Mesenchymal stem cell (in vitro differentiated cells and primary cell): ENCODE data around the gene BAHCC1.

Source experiments
- DNase-seq: peaks from one replicate; pipeline ENCODE4 v3.0.0-alpha.2; 2013
- H2AFZ ChIP-seq: one replicate; pipeline ENCODE4 v1.6.1; 2013; ENCODE audit warnings: low read depth, mild to moderate bottlenecking, control low read depth, inconsistent platforms, low read length, moderate library complexity
- H2AK5ac ChIP-seq: 2 replicates; pipeline ENCODE4 v1.6.1; 2013; ENCODE audit warnings: low read length, moderate library complexity, mild to moderate bottlenecking, inconsistent platforms; ENCODE audit not compliant: severe bottlenecking
- H2BK120ac ChIP-seq: one replicate; pipeline ENCODE4 v1.6.1; 2013; ENCODE audit warnings: low read depth, mild to moderate bottlenecking, inconsistent platforms, low read length, moderate library complexity
- H2BK12ac ChIP-seq, 2 experiments: one replicate each; pipeline ENCODE4 v1.6.1; 2013; ENCODE audit warnings: inconsistent platforms in 2 of 2, low read length in 2 of 2, mild to moderate bottlenecking in 2 of 2, moderate library complexity in 2 of 2, control low read depth in 1 of 2
- H2BK15ac ChIP-seq: one replicate; pipeline ENCODE4 v1.6.1; 2013; ENCODE audit warnings: mild to moderate bottlenecking, low read depth, inconsistent platforms; ENCODE audit not compliant: poor library complexity, severe bottlenecking
- H2BK5ac ChIP-seq: 2 replicates; pipeline ENCODE4 v1.6.1; 2013; ENCODE audit warnings: low read depth, mild to moderate bottlenecking, low read length, control low read depth, inconsistent platforms; ENCODE audit not compliant: poor library complexity, severe bottlenecking
- H3K14ac ChIP-seq, 2 experiments: one replicate each; pipeline ENCODE4 v1.6.1; 2013; ENCODE audit warnings: inconsistent platforms in 2 of 2, low read length in 2 of 2, control low read depth in 1 of 2, mild to moderate bottlenecking in 1 of 2, moderate library complexity in 1 of 2
- H3K18ac ChIP-seq, 2 experiments: one replicate each; pipeline ENCODE4 v1.6.1; 2013; ENCODE audit warnings: inconsistent platforms in 2 of 2, low read length in 2 of 2, control low read depth in 1 of 2, low read depth in 1 of 2, mild to moderate bottlenecking in 1 of 2
- H3K23ac ChIP-seq, 2 experiments: one replicate each; pipeline ENCODE4 v1.6.1; 2013; ENCODE audit warnings: inconsistent platforms in 2 of 2, low read length in 2 of 2, mild to moderate bottlenecking in 2 of 2, moderate library complexity in 2 of 2, control low read depth in 1 of 2
- H3K27ac ChIP-seq: 2 replicates; pipeline ENCODE4 v1.5.1; 2013; ENCODE audit warnings: mild to moderate bottlenecking, moderate library complexity, low read length, control low read depth, inconsistent platforms; ENCODE audit not compliant: poor library complexity, severe bottlenecking
- H3K27me3 ChIP-seq, 2 experiments: 2 replicates each; pipeline versions ENCODE4 v1.6.1 to v1.7.0; 2013; ENCODE audit warnings: low read length in 2 of 2, mild to moderate bottlenecking in 2 of 2, moderate library complexity in 2 of 2, control low read depth in 1 of 2, inconsistent platforms in 1 of 2; ENCODE audit not compliant: control insufficient read depth in 1 of 2, insufficient read depth in 1 of 2
- H3K36me3 ChIP-seq, 2 experiments: 2 replicates each; pipeline versions ENCODE4 v1.6.1 to v1.7.0; 2013; ENCODE audit warnings: low read length in 2 of 2, control low read depth in 1 of 2, inconsistent platforms in 1 of 2, low read depth in 1 of 2, mild to moderate bottlenecking in 1 of 2; ENCODE audit not compliant: insufficient read depth in 2 of 2, control insufficient read depth in 1 of 2
- H3K4ac ChIP-seq, 2 experiments: one replicate each; pipeline ENCODE4 v1.6.1; 2013; ENCODE audit warnings: inconsistent platforms in 2 of 2, low read length in 2 of 2, mild to moderate bottlenecking in 2 of 2, moderate library complexity in 2 of 2, control low read depth in 1 of 2, low read depth in 1 of 2
- H3K4me1 ChIP-seq: 2 replicates; pipeline ENCODE4 v1.6.1; 2013; ENCODE audit warnings: low read depth, low read length, control low read depth; ENCODE audit not compliant: control insufficient read depth, insufficient read depth
- H3K4me2 ChIP-seq: 2 replicates; pipeline ENCODE4 v1.6.1; 2013; ENCODE audit warnings: low read length, mild to moderate bottlenecking, inconsistent platforms; ENCODE audit not compliant: poor library complexity, severe bottlenecking
- H3K4me3 ChIP-seq, 2 experiments: 2 replicates each; pipeline versions ENCODE4 v1.5.1 to v1.7.0; 2013; ENCODE audit warnings: low read length in 2 of 2, mild to moderate bottlenecking in 2 of 2, control low read depth in 1 of 2, low read depth in 1 of 2; ENCODE audit not compliant: insufficient read depth in 1 of 2
- H3K79me1 ChIP-seq: replicated peaks from 2 replicates; pipeline ENCODE4 v1.6.1; 2013; ENCODE audit warnings: mild to moderate bottlenecking, control low read depth, low read length, inconsistent platforms; ENCODE audit not compliant: poor library complexity, severe bottlenecking
- H3K9ac ChIP-seq: 2 replicates; pipeline ENCODE4 v1.7.0; 2013; ENCODE audit warnings: mild to moderate bottlenecking, low read length, moderate library complexity
- H3K9me3 ChIP-seq: 2 replicates; pipeline ENCODE4 v1.7.0; 2013; ENCODE audit warnings: mild to moderate bottlenecking, low read length; ENCODE audit not compliant: control insufficient read depth
- H4K8ac ChIP-seq: one replicate; pipeline ENCODE4 v1.6.1; 2013; ENCODE audit warnings: inconsistent platforms, mild to moderate bottlenecking, low read length, moderate library complexity
- H4K91ac ChIP-seq: one replicate; pipeline ENCODE4 v1.6.1; 2013; ENCODE audit warnings: mild to moderate bottlenecking, low read length, inconsistent platforms
- WGBS: methylation state at CpG from one replicate; pipeline ENCODE4 v1.1.7; 2013; ENCODE audit warnings: mixed read lengths; 5-methylcytosine and 5-hydroxymethylcytosine counted together

BAHCC1 gene

DNA sequence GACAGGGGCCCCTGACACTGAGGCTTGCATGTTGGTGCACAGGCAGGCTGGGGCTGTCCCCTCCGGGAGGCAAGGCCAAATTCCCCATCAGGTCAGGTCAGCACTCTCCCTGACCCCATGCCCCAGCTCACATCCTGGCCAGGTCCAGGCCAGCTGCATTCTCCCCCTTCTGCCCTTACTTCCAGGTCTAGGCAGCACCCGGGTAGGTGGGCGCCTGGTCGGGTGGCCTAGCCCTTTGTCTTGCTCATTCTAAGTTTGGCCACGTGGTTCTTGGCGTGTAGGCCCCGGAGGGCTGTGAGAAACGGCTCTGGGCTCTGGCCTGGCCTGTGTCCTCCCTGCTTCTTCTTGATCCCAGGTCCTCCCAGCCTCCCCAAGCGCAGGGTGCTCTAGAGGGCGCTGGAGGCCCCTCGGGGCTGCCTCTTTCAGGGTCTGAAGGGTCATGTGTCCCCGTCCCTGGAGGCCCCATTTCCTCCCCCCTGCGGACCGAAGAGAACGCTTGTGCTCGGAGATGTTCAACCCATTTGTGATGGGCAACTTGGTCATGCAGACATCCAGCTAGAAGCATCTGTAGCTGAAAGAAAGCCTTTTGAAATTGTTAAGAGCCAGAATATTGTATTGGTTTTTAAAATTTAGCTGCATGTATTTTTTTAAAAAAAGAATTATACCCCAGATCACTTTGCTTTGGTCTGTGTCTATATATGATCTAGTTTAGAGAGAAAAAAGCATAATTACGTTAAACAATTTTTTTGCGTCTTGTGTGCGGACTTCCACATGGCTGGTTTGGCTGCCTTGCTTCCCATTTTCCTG lies 6.7 kb downstream of the BAHCC1 start:
- H3K4ac ChIP-seq, result peak overlapping the region; percentile 98 to 99
- peak overlapping the region; percentile 88 for H2AK5ac ChIP-seq
- peaks cover 0 to 4% of the 10 kb centered on the region in 2 experiments for H3K36me3 ChIP-seq
- peak overlapping the region; percentile 93 to 98 for H3K18ac ChIP-seq
- H4K8ac ChIP-seq, result peak overlapping the region; percentile 94
- peak overlapping the region; percentile 17 for H3K27ac ChIP-seq
- no peaks in the 10 kb centered on the region for H3K27me3 ChIP-seq
- no peaks in the 10 kb centered on the region for H3K9me3 ChIP-seq
- H3K4me3 ChIP-seq, result peak overlapping the region in 1 of 2 experiments; percentile 83
- peaks cover 17% of the 10 kb centered on the region for H3K79me1 ChIP-seq
- H3K14ac ChIP-seq, result peak overlapping the region in 1 of 2 experiments; percentile 92
- peak overlapping the region; percentile 33 for H2BK5ac ChIP-seq
- no peak overlapping the region for H2AFZ ChIP-seq
- H3K23ac ChIP-seq, result peak overlapping the region; percentile 51 to 75
- WGBS, result 21% methylated on average over 19 of the region's 19 CpGs
- peak overlapping the region; percentile 94 for H3K9ac ChIP-seq
- peak overlapping the region; percentile 97 for H4K91ac ChIP-seq
- peaks cover 50% of the 10 kb centered on the region for H3K4me1 ChIP-seq
- H2BK15ac ChIP-seq, result peak overlapping the region; percentile 78
- peak overlapping the region; percentile 95 for H2BK120ac ChIP-seq
- H2BK12ac ChIP-seq, result peak overlapping the region; percentile 99
- H3K4me2 ChIP-seq, result peak overlapping the region; percentile 44
- DNase-seq, result peak; percentile 81

DNA sequence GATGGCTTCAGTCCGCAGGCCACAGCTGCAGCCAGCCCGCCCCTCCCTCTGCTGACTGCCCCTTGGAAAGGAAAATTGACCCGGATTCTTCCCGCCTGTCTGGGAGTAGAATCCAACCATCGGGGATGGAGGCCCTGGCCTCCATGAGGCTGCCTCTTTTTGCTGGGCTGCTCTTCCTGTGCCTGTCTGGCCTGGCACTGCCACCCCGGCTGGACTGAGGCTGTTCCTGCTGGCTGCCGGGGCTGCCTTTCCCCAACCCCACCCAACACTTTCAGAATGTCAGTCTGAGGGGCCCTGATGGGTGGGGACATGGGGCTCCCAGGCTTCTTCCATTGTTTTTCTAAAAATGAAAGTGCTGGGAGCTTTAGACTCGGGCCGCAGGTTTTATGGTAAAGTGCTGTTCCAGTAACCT lies 7.3 kb downstream of the BAHCC1 start:
- peak overlapping the region; percentile 60 for H2BK15ac ChIP-seq
- peak overlapping the region in 1 of 2 experiments; percentile 79 for H3K23ac ChIP-seq
- H3K36me3 ChIP-seq, result peaks cover 0 to 6% of the 10 kb centered on the region in 2 experiments
- H2BK12ac ChIP-seq, result peak overlapping the region; percentile 28 to 99
- no peak overlapping the region for H2BK5ac ChIP-seq
- H3K79me1 ChIP-seq, result peaks cover 22% of the 10 kb centered on the region
- H3K18ac ChIP-seq, result peak overlapping the region; percentile 87 to 93
- H2AFZ ChIP-seq, result no peak overlapping the region
- peak overlapping the region in 1 of 2 experiments; percentile 89 for H3K14ac ChIP-seq
- H3K4ac ChIP-seq, result peak overlapping the region; percentile 79 to 93
- peak overlapping the region; percentile 88 for H2AK5ac ChIP-seq
- 44% methylated on average over 9 of the region's 9 CpGs for WGBS
- no peaks in the 10 kb centered on the region for H3K9me3 ChIP-seq
- peak overlapping the region; percentile 94 for H3K9ac ChIP-seq
- peak overlapping the region; percentile 44 for H3K4me2 ChIP-seq
- H3K4me3 ChIP-seq, result peak overlapping the region in 1 of 2 experiments; percentile 72
- no peak for DNase-seq
- H3K27me3 ChIP-seq, result no peaks in the 10 kb centered on the region
- peak overlapping the region; percentile 77 for H2BK120ac ChIP-seq
- H4K91ac ChIP-seq, result peak overlapping the region; percentile 88
- H3K4me1 ChIP-seq, result peaks cover 57% of the 10 kb centered on the region
- H4K8ac ChIP-seq, result peak overlapping the region; percentile 93
- H3K27ac ChIP-seq, result peak overlapping the region; percentile 18

DNA sequence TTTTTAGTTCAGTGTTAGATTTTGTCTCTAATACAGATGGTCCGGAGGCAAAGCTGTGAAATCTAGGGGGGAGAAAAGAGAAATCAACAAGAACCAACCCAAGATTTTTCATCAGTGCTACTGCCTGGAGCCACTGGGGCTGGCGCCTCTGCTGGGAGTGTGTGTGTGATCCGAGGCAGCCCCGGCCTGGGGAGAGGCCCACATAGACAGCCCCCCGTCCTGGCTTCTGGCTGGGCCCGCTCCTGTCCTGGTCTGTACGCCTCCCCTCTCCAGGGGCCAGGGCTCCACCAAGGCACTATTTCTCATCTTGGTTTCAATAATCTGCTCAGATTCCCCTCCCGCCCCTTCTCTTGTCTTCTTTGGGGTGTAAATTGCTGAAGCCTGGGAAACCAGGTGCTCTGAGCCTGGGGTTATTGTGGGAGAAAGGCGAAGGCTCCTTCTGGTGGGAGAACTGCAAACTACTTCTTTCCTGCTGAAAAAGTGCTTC lies 7.8 kb downstream of the BAHCC1 start:
- Histone ChIP-seq H3K14ac (peak overlapping the region in 1 of 2 experiments; percentile 35), H3K4me3 (peak overlapping the region in 1 of 2 experiments; percentile 72), H2AFZ (no peak overlapping the region), H2BK120ac (no peak overlapping the region), H3K4me1 (peaks cover 61% of the 10 kb centered on the region), H2BK12ac (peak overlapping the region; percentile 72 to 98), H4K91ac (peak overlapping the region; percentile 92), H2BK5ac (no peak overlapping the region), H3K27me3 (no peaks in the 10 kb centered on the region), H3K79me1 (peaks cover 26% of the 10 kb centered on the region), H3K27ac (peak overlapping the region; percentile 39), H2BK15ac (peak overlapping the region; percentile 91), H2AK5ac (peak overlapping the region; percentile 88), H3K9me3 (no peaks in the 10 kb centered on the region), H3K23ac (no peak overlapping the region), H3K9ac (peak overlapping the region; percentile 94), H4K8ac (peak overlapping the region; percentile 85), H3K18ac (peak overlapping the region; percentile 31 to 91), H3K36me3 (peaks cover 0 to 11% of the 10 kb centered on the region in 2 experiments), H3K4me2 (no peak overlapping the region), H3K4ac (peak overlapping the region; percentile 6 to 85)
- WGBS, result 61% methylated on average over 5 of the region's 9 CpGs
- peak; percentile 63 for DNase-seq
